Large intestine (tissue), 3 donors: ENCODE measurements around the gene ZNF860. TPM values are rescaled to one million over a fixed set of nuclear protein-coding genes. Genes with fewer than 3 reads are reported as not detected.
"Not testable (repeated sequence)": the region's sequence is repeated elsewhere in the genome, so short reads cannot be mapped to it uniquely, and the experiment has no call there.

Experiments used
- DNase-seq, 2 donors: peaks; one replicate each; pipeline versions ENCODE4 v3.0.0 to v3.0.0-alpha.2; 2013
- H3K27ac ChIP-seq: one replicate; pipeline ENCODE4 v1.5.1; 2013; ENCODE audit warnings: low read length
- H3K27me3 ChIP-seq: 2 replicates; pipeline ENCODE4 v1.6.1; 2013; ENCODE audit warnings: low read length; ENCODE audit not compliant: control insufficient read depth, insufficient read depth
- H3K36me3 ChIP-seq: 2 replicates; pipeline ENCODE4 v1.6.1; 2013; ENCODE audit warnings: low read length; ENCODE audit not compliant: control insufficient read depth, insufficient read depth
- H3K4me1 ChIP-seq: one replicate; pipeline ENCODE4 v1.6.1; 2013; ENCODE audit warnings: low read length; ENCODE audit not compliant: control insufficient read depth, insufficient read depth
- H3K4me3 ChIP-seq: one replicate; pipeline ENCODE4 v1.5.1; 2013; ENCODE audit warnings: low read length
- H3K9me3 ChIP-seq: one replicate; pipeline ENCODE4 v1.6.1; 2013; ENCODE audit warnings: mild to moderate bottlenecking, low read depth, low read length, moderate library complexity; ENCODE audit not compliant: control insufficient read depth
- WGBS: methylation state at CpG from one replicate; pipeline ENCODE4 v1.1.5; 2013; ENCODE audit warnings: low lambda C conversion rate; ENCODE audit not compliant: insufficient coverage; 5-methylcytosine and 5-hydroxymethylcytosine counted together
- polyA plus RNA-seq: library from polyadenylated mRNA; unstranded; fragments of 120-200 nt; gene quantifications from one replicate; pipeline ENCODE4 v1.2.1, GENCODE V29; 2013

ZNF860 gene
- polyA plus RNA-seq, 1 donor, result 1.1 TPM

DNA sequence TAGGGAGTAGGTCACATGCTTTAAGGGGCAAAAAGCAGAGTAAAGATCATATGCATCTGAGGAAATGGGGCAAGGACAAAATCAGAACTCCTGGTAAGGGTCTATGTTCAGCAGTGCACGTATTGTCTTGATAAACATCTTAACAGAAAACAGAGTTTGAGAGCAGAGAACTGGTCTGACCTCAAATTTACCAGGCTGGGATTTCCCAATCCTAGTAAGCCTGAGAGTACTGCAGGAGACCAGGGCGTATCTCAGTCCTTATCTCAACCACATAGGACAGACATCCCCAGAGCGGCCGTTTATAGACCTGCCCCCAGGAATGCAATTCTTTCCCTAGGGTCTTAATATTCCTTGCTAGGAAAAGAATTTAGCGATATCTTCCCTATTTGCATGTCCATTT is 13.5 kb downstream of the ZNF860 start:
- not testable (repeated sequence) for H3K4me3 ChIP-seq, DNase-seq, H3K27me3 ChIP-seq, H3K9me3 ChIP-seq, H3K36me3 ChIP-seq, H3K27ac ChIP-seq, H3K4me1 ChIP-seq
- no CpG with 5 or more reads among the region's 5 CpGs for WGBS

DNA sequence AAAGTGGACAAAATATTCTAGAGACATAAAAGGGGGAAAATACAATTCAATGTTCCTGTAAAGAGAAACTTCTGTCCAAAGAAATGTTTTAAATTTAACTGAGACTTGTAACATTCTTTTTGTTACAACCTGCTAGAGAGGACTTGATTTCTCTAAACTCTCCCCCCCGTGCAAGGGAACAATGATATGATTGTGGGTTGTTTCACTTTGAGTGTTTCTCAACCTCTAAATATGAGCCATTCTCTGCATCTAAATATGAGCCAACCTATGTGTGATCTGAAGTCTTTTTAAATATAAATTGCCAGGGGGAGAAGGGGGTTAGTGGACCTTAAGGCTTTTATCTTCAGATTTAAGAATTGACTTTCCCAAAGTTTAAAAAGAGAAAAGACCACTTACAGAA is 14.6 kb downstream of the ZNF860 start:
- H3K27me3 ChIP-seq, result no peaks in the 10 kb centered on the region
- 100% methylated on average over 1 of the region's 1 CpG for WGBS
- no peaks in the 10 kb centered on the region for H3K4me1 ChIP-seq
- no peaks in the 10 kb centered on the region for H3K36me3 ChIP-seq
- DNase-seq, result no peak
- no peak overlapping the region for H3K27ac ChIP-seq
- peaks cover 3% of the 10 kb centered on the region for H3K9me3 ChIP-seq
- no peak overlapping the region for H3K4me3 ChIP-seq

DNA sequence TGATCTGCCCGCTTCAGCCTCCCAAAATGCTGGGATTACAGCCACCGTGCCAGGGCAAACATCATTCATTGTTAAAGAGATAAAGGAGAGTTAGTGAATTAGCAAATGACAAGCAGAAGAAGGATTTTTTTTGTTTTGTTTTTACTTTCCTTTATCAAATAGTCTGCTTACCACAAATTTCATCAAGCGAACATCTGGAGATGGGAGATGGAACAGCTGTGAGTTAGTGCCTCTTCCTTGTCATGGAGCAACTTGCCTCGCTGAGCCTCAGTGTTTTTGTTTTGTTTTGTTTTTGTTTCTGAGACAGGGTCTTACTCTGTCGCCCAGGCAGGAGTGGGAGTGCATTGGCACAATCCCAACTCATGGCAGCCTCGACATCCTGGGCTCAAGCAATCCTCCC is 15.9 kb downstream of the ZNF860 start:
- no peak for DNase-seq
- no peaks in the 10 kb centered on the region for H3K27me3 ChIP-seq
- WGBS, result no CpG with 5 or more reads among the region's 6 CpGs

DNA sequence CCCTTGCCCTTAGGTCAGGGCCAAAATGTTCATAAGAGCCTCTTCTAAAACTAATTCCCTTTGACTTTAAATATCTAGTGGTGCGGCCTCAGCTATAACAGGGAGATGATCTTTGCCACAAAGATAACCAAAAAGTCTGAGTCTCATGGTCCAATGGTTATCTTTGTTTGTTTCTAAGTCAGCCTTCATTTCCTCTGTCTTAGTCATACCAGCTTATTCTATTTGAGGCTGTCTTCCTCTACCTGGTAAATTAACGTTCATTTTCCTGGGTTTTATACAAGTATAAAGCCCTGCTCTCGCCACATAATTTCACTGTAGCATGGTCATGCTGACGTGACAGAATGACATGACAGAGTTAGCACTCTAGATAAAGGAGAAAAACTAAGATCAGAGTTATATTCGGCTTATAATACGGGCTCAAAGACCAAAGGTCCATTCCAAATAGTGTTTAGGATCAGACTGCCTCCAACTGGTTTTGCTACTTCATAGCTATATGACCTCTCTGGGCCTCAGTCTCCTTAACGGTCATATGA is 18.4 kb downstream of the ZNF860 start:
- H3K27ac ChIP-seq, result no peak overlapping the region
- no peak overlapping the region for H3K4me3 ChIP-seq
- H3K27me3 ChIP-seq, result no peaks in the 10 kb centered on the region
- no peaks in the 10 kb centered on the region for H3K4me1 ChIP-seq
- H3K36me3 ChIP-seq, result no peaks in the 10 kb centered on the region
- WGBS, result no CpG with 5 or more reads among the region's 7 CpGs
- DNase-seq, result peak in 1 of 2 donors; percentile 54
- no peaks in the 10 kb centered on the region for H3K9me3 ChIP-seq

More for the DNA sequence above, 15.9 kb downstream of the ZNF860 start:
- H3K27ac ChIP-seq, result no peak overlapping the region
- H3K4me3 ChIP-seq, result no peak overlapping the region
- H3K36me3 ChIP-seq, result no peaks in the 10 kb centered on the region
- H3K9me3 ChIP-seq, result no peaks in the 10 kb centered on the region
- H3K4me1 ChIP-seq, result no peaks in the 10 kb centered on the region

DNA sequence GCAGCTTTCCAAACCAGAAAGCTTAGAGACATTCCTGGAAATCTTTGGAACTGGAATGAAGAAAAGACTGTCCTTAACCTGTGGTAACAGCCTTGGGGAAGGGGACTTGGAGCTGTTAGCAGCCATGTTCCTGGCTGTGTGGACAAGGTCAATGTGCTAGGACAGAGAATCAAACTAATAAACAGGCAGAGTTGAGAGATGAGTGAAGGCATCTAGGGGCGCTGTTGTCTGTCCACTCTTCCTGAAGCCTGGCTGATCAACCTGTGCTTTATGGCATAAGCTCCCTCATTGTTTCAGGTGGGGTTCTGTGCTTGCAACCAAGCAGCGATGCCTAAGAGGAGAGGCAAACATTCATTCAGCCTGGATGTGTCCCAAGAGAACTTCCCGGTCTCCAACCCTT is 19.3 kb downstream of the ZNF860 start:
- no peak overlapping the region for H3K4me3 ChIP-seq
- H3K9me3 ChIP-seq, result no peaks in the 10 kb centered on the region
- no peaks in the 10 kb centered on the region for H3K36me3 ChIP-seq
- no peak for DNase-seq
- H3K4me1 ChIP-seq, result no peaks in the 10 kb centered on the region
- H3K27ac ChIP-seq, result no peak overlapping the region
- no CpG with 5 or more reads among the region's 3 CpGs for WGBS
- H3K27me3 ChIP-seq, result no peaks in the 10 kb centered on the region

DNA sequence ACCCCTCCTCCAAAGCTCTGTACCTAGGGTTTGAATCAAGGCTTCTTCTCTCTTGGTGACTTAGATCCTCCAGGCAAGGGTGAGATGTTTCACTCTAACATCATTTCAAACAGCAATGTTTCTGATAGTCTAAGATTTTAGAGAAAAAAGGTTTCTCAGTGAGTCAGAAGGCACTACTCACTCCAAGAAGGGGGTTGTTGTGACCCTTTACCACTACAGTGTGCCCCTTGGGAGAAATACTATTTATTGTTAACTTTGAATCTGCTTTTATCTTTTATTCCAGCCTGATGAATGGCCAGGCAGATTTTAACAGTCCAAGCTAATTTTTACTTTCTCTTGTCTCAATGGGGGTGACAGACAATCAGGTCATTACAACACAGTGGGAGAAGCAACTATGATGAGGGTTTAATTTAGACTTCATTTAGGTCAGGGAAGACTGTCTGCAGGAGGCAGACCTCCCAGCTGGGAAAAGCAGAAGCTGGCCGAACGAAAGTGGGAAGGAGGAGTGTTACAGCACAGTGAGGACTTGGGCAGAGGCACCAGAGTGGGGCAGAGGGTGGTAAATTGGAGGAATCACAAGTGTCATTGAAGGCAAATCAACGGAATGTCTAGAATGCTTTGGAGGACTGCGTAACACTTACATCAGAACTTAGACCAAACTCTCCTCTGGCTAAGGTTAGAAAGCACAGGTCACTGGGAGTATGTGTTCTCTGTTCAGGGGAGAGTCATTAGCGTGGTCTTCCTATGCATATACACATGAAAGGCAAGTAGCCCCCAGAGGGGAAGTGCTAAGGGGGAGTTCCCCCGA is 21.2 kb downstream of the ZNF860 start:
- H3K4me3 ChIP-seq, result no peak overlapping the region
- WGBS, result no CpG with 5 or more reads among the region's 6 CpGs
- no peaks in the 10 kb centered on the region for H3K27me3 ChIP-seq
- DNase-seq, result no peak
- H3K27ac ChIP-seq, result no peak overlapping the region
- H3K4me1 ChIP-seq, result no peaks in the 10 kb centered on the region
- no peaks in the 10 kb centered on the region for H3K36me3 ChIP-seq
- no peaks in the 10 kb centered on the region for H3K9me3 ChIP-seq

DNA sequence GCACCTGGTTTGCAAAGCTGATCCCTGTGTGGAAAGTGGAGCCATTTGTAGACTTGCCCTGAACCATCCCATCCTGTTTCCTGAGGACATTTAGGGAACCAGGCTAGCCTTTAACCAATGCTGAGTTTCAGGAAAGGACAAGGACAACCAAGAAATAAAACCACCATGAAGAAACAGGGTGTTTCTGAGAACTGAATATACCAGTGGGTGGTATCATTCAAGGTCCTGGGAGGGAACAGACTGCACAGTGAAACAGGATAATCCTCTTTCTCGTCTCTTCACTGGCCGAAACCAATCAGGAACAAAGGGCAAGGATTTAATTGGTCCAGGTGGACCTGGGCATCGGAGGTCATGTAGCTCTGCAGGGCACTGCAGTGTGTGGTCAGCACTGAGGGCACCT is 21.8 kb downstream of the ZNF860 start:
- whole genome bisulfite sequencing, result 100% methylated on average over 1 of the region's 3 CpGs
- no peak overlapping the region for H3K4me3 ChIP-seq
- DNase-seq, result no peak

DNA sequence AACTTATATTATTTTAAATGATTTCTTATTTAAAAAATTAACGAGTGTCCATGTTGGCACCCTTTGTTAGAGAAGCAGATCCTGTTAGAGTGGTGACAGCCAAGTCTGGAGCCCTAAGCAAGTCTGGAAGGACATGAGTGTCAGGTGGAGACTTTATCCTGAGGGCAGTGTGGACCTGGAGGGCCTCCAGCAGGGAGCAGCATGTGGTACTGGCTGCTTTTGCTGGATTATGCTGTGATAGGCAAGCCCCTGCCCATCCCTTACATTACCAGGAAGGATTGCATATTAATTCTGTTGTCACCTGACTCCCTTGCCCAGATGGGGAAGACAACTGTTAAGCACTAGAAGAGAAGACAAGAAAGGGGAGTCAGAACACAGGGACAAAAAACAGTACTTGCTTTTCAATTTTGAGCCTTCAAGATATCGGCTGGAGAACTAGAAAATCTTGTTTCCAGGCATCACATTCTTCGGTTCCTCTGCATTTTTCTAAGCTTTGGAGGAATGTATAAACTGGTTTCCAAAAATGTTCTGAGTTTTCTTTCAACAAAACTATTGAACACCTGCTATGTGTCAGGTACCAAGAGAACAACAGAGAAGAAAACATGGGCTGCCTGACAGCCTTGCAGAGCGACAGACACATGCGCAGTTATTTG is 22.7 kb downstream of the ZNF860 start:
- no peaks in the 10 kb centered on the region for H3K36me3 ChIP-seq
- peak; percentile 23 to 49 for DNase-seq
- no peak overlapping the region for H3K27ac ChIP-seq
- no peaks in the 10 kb centered on the region for H3K4me1 ChIP-seq
- no peak overlapping the region for H3K4me3 ChIP-seq
- H3K27me3 ChIP-seq, result no peaks in the 10 kb centered on the region
- no peaks in the 10 kb centered on the region for H3K9me3 ChIP-seq
- WGBS, result 54% methylated on average over 2 of the region's 5 CpGs

More for the DNA sequence above, 21.8 kb downstream of the ZNF860 start:
- Histone ChIP-seq H3K9me3 (no peaks in the 10 kb centered on the region), H3K27me3 (no peaks in the 10 kb centered on the region), H3K4me1 (no peaks in the 10 kb centered on the region), H3K27ac (no peak overlapping the region), H3K36me3 (no peaks in the 10 kb centered on the region)

DNA sequence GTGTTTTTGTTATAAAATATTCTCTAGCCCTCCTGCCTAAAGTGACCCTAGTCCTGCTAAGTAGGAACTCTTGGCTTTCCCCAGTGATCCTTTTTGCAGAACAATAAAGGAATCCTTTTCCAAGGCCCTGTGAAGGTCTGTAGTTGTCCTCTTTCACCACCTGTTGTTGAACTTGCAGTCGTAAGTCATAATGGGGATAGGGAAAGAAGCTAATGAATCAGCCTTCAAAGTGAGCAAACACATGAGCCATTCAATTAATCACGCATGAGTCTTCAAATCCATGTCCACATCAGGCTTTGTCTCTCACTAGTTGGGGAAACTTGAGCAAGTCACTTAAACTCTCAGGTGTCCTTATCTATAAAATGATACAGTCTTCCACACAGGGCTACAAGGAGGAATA is 27.6 kb downstream of the ZNF860 start:
- Histone ChIP-seq H3K27ac (no peak overlapping the region), H3K4me1 (no peaks in the 10 kb centered on the region), H3K27me3 (no peaks in the 10 kb centered on the region), H3K36me3 (no peaks in the 10 kb centered on the region), H3K9me3 (peaks cover 3% of the 10 kb centered on the region), H3K4me3 (no peak overlapping the region)
- 100% methylated on average over 1 of the region's 2 CpGs for WGBS
- no peak for DNase-seq

DNA sequence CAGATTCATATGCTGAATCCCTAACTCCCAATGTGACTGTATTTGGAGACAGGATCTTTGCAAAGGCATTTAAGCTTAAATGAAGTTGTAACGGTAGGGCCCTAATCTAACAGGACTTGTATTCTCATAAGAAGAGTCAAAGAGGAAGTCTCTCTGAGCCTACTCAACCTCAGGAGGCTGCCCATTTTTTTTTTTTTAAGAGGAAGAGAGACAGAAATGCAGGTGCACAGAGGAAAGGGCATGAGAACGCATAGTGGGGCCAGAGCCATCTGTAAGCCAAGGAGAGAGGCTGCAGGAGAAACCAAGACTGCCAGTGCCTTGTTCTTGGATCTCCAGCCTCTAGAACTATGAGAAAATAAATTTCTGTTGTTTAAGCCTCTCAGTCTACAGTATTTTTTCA is 28.4 kb downstream of the ZNF860 start:
- Histone ChIP-seq H3K27ac (no peak overlapping the region), H3K4me1 (no peaks in the 10 kb centered on the region), H3K27me3 (no peaks in the 10 kb centered on the region), H3K36me3 (no peaks in the 10 kb centered on the region), H3K9me3 (peaks cover 3% of the 10 kb centered on the region), H3K4me3 (no peak overlapping the region)
- WGBS, result no CpG with 5 or more reads among the region's 2 CpGs
- DNase-seq, result no peak
